ENCODE results near the gene LRRC10B. TPM values are rescaled to one million over a fixed set of nuclear protein-coding genes. Genes with fewer than 3 reads are reported as not detected.

Gene LRRC10B
- total and polyA plus RNA-seq, 2 of the 8 experiments (the other 6 are each of a cell fraction or from before 2014, with no cell fraction given): 0.47 to 0.71 TPM

DNA sequence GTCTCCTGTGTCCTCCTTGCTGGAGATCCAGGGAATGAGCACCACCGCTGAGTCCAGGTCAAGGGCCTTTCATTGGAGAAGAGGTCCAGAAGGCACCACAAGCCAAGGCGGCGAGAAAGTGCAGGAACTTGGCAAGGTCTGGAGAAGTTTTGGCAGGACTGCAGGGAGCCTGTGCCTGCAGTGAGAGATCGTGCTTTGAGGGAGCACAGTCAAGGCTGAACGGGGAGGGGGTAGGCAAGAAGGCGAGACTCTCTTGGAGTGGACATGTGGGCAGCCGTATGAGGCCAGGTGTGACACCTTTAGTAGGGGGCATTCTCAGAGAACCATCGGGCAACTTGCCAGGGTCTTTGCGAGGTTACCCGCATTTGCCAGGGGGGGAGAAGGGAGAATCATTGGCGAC, 30.5 kb downstream of the LRRC10B start (continued):
- TF ChIP-seq KDM5A (IDR thresholded peaks at IDR 0.05; ENCODE audit: low read length): no peak
- no peak for TF ChIP-seq EZH2 (IDR thresholded peaks at IDR 0.05; ENCODE audit: low read depth, low read length, severe bottlenecking)
